Mucosa of rectum (tissue), 2 donors: ENCODE data around the gene SELENON.
"Not testable (repeated sequence)": the region's sequence is repeated elsewhere in the genome, so short reads cannot be mapped to it uniquely, and the experiment has no call there.

Experiments used
- H3K27ac ChIP-seq, 2 donors: one replicate each; pipeline ENCODE4 v1.7.0; 2013; ENCODE audit warnings: inconsistent platforms in 2 of 2, low read depth in 2 of 2, low read length in 2 of 2
- H3K27me3 ChIP-seq, 2 donors: one replicate each; pipeline ENCODE4 v1.7.0; 2013; ENCODE audit warnings: low read length in 2 of 2; ENCODE audit not compliant: control insufficient read depth in 2 of 2, insufficient read depth in 2 of 2
- H3K36me3 ChIP-seq, 2 donors: one replicate each; pipeline ENCODE4 v1.7.0; 2013; ENCODE audit warnings: low read length in 2 of 2; ENCODE audit not compliant: control insufficient read depth in 2 of 2, insufficient read depth in 2 of 2
- H3K4me1 ChIP-seq, 2 donors: one replicate each; pipeline ENCODE4 v1.7.0; 2013; ENCODE audit warnings: low read length in 2 of 2, mild to moderate bottlenecking in 1 of 2; ENCODE audit not compliant: control insufficient read depth in 2 of 2, insufficient read depth in 2 of 2
- H3K4me3 ChIP-seq, 2 donors: one replicate each; pipeline ENCODE4 v1.7.0; 2013; ENCODE audit warnings: low read length in 2 of 2
- H3K9ac ChIP-seq, 2 donors: one replicate each; pipeline ENCODE4 v1.7.0; 2013; ENCODE audit warnings: low read length in 2 of 2, low read depth in 1 of 2, mild to moderate bottlenecking in 1 of 2
- H3K9me3 ChIP-seq, 2 donors: one replicate each; pipeline ENCODE4 v1.7.0; 2013; ENCODE audit warnings: low read length in 2 of 2; ENCODE audit not compliant: control insufficient read depth in 2 of 2
- donor health status: healthy.
- donor health status: Normal muscosa, but diverticular disease.

SELENON gene

DNA sequence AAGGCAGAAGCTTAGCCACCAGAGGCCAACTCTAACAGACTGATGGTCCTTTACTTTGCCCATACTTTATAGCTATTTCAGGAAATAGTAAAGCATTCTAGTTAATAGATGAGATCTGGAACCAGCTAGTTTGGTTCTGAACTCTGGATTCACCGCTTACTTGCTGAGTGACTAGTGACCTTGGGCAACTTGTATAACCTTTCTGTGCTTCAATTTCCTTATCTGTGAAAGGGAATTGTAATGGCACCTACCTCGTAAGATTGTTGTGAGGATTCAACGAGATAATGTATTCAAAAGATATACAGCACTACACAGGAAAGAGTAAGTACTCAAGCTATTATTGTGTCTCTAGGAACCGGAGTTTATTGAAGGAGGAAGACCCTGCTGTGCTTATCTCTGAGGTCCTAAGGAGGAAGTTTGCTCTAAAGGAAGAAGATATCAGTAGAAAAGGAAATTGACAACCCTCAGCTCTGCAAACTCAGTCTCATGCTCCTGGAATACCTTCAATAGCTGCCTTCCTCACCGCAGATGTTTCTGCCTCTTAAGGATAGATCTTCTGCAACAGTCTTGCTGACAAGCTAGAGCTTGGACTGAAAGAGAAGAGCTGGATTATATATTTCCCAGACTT, 31.7 kb downstream of the SELENON start:
- Histone ChIP-seq H3K27ac (peak overlapping the region in 1 of 2 donors; percentile 15), H3K36me3 (peaks cover 52 to 53% of the 10 kb centered on the region in 2 donors), H3K27me3 (no peaks in the 10 kb centered on the region), H3K4me1 (no peaks in the 10 kb centered on the region), H3K9me3 (no peaks in the 10 kb centered on the region), H3K4me3 (no peak overlapping the region), H3K9ac (no peak overlapping the region)

DNA sequence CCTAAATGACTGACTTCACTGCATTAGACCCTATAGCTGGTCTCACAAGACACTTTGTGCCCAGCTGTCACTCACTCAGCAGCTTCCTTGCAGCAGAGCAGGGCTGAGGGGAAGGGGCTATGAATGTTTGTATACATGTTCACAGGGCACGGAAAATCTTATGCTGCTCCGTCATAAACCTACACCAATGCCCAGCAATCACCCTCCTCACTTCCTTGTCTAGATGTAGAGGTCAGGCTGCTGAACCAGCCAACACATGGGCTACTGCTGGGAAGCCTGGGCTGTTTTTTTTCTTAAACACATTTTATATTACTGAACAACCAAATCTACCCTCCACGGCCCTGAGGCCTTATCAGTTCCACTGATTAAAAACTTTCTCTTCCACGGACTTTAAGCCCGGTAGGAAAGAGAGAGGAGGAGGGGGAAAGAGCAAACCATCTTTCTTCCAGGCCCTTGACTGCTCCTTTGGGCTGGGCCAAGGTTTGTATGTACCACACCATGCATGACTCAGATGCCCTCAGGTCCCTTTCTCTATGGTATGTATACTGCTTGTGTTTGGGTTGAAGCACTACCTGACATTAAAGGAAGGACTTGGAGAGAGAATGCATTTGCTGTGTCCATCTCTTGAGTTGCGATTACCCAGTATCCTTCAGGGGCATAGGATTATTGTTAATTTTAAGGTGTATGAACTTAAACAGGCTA, 32.5 kb downstream of the SELENON start:
- no peak overlapping the region for H3K4me3 ChIP-seq
- H3K4me1 ChIP-seq = no peaks in the 10 kb centered on the region
- H3K9ac ChIP-seq = no peak overlapping the region
- H3K27ac ChIP-seq = peak overlapping the region in 1 of 2 donors; percentile 1
- peaks cover 50% of the 10 kb centered on the region in 2 donors for H3K36me3 ChIP-seq
- no peaks in the 10 kb centered on the region for H3K9me3 ChIP-seq
- no peaks in the 10 kb centered on the region for H3K27me3 ChIP-seq

DNA sequence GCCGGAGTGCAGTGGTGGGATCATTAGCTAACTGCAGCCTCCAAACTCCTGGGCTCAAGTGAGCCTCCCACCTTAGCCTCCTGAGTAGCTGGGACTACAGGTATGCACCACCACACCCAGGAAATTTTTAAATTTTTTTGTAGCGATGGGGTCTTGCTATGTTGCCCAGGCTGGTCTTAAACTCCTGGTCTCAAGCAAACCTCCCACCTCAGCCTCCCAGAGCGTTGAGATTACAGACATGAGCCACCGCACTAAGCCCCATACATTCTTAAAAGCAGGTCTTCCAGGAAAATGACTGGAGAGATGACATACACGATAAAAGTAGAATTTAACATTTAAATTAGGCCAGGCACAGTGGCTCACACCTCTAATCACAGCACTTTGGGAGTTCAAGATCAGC, 33.2 kb downstream of the SELENON start:
- peaks cover 45 to 46% of the 10 kb centered on the region in 2 donors for H3K36me3 ChIP-seq
- no peak overlapping the region for H3K4me3 ChIP-seq
- no peaks in the 10 kb centered on the region for H3K9me3 ChIP-seq
- no peaks in the 10 kb centered on the region for H3K4me1 ChIP-seq
- no peak overlapping the region for H3K27ac ChIP-seq
- H3K9ac ChIP-seq = no peak overlapping the region
- no peaks in the 10 kb centered on the region for H3K27me3 ChIP-seq

DNA sequence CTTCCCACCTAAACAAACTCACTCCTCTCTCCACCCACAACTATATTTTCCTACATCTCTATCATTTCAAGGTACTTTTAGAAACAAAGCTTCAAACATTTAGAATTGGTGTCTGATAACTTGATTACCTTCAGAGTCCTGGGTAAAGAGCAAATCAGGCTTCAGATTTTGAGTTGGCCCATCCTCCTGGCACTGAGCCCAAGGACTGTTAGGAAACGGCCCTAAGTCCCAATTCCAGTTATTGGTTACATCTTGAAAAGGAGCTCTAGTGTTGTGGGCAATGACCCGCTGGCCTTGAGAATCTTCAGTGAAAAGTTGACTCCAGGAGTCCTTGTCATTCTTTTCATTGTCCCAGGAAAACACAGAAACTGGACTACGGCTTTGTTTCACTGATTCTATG, 34.9 kb downstream of the SELENON start:
- H3K4me1 ChIP-seq = no peaks in the 10 kb centered on the region
- H3K4me3 ChIP-seq = no peak overlapping the region
- H3K9ac ChIP-seq = no peak overlapping the region
- H3K9me3 ChIP-seq = no peaks in the 10 kb centered on the region
- no peak overlapping the region for H3K27ac ChIP-seq
- H3K36me3 ChIP-seq = peaks cover 31 to 35% of the 10 kb centered on the region in 2 donors
- no peaks in the 10 kb centered on the region for H3K27me3 ChIP-seq

DNA sequence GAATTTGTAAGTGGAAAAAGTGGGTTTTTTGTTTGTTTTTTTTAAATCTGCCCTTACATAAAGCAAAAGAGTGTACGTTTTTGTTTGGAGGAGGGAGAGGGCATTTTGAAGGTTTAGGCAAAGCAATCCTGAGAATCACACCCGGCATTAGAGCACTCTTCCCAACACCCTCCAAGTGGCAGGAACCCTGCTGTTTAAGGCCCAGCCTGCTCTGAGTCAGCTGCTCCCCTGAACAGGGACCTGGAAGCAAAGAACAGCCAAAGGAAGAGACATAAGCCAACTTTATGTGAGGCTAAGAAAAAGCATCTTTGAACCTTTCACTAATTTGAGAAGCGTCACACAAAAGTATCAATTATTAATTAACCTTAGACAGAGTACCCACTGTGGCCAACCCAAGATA, 36.7 kb downstream of the SELENON start:
- Histone ChIP-seq H3K9ac (no peak overlapping the region), H3K9me3 (no peaks in the 10 kb centered on the region)

DNA sequence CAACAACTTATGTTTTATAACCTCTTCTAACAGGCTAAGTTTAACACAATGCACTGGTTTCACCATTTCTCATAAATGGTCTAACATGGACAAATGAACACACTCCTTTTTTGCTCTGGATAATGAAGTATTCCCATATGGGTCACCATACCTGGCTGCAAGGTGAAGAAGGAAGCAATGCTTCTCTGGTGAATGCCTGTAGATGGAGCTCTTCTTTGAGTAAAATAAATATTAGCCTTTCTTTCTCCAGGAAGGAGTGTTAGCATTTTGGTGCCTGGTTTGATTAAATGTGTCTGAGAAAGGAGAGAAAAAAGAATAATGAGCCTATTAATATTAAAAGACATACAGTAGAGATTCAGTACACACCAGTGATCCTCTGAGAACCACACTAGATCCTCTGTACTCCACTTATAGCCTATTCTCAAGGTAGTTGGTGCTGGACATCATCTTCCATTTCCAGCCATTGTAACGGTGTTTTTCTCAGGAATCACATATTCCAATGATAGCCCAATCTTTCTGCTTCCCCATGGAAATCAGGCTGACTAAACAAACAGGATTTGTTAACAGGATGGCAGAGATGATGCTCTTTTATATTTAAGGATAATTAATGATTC, 37.4 kb downstream of the SELENON start:
- no peak overlapping the region for H3K27ac ChIP-seq

More for the DNA sequence above, 36.7 kb downstream of the SELENON start:
- peaks cover 0 to 2% of the 10 kb centered on the region in 2 donors for H3K4me1 ChIP-seq
- no peak overlapping the region for H3K27ac ChIP-seq
- peaks cover 13 to 18% of the 10 kb centered on the region in 2 donors for H3K36me3 ChIP-seq
- no peak overlapping the region for H3K4me3 ChIP-seq
- no peaks in the 10 kb centered on the region for H3K27me3 ChIP-seq

DNA sequence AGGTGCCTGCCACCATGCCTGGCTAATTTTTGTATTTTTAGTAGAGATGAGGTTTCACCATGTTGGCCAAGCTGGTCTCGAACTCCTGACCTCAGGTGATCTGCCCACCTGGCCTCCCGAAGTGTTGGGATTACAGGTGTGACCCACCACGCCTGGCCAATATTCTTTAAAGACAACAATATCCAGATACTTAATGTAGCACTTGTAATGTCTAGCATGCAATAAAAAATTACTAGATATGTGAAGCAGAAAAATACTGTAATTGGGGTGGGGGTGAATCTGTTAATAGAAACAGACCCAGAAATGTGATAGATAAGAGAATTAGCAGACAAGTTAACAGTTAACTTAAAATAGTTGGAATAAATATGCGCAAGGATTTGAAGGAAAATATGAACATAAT, 39.8 kb downstream of the SELENON start:
- H3K27ac ChIP-seq, H3K4me1 ChIP-seq, H3K27me3 ChIP-seq, H3K36me3 ChIP-seq, H3K4me3 ChIP-seq, H3K9ac ChIP-seq, H3K9me3 ChIP-seq: not testable (repeated sequence)

More for the DNA sequence above, 37.4 kb downstream of the SELENON start:
- peaks cover 6 to 12% of the 10 kb centered on the region in 2 donors for H3K36me3 ChIP-seq
- H3K4me3 ChIP-seq = no peak overlapping the region
- no peaks in the 10 kb centered on the region for H3K9me3 ChIP-seq
- no peak overlapping the region for H3K9ac ChIP-seq
- no peaks in the 10 kb centered on the region for H3K27me3 ChIP-seq
- H3K4me1 ChIP-seq = peaks cover 0 to 2% of the 10 kb centered on the region in 2 donors

DNA sequence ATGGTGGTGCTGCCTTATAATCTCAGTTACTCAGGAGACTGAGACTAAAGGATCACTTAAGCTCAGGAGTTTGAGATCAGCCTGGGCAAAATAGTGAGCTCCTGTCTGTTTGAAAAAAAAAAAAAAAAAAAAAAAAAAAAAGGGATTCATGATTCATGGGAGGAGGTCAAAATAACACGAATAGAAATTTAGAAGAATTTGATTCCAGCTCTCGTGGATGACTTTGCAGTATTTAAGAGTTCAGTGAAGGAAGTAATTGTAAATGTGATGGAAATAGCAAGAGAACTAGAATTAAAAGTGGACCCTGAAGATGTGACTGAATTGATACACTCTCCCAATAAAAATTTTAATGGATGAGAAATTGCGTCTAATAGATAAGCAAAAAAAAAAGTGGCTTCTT, 43.5 kb downstream of the SELENON start:
- Histone ChIP-seq H3K4me3 (no peak overlapping the region), H3K36me3 (no peaks in the 10 kb centered on the region), H3K4me1 (peaks cover 0 to 2% of the 10 kb centered on the region in 2 donors), H3K27me3 (no peaks in the 10 kb centered on the region), H3K9me3 (no peaks in the 10 kb centered on the region), H3K27ac (no peak overlapping the region), H3K9ac (no peak overlapping the region)

DNA sequence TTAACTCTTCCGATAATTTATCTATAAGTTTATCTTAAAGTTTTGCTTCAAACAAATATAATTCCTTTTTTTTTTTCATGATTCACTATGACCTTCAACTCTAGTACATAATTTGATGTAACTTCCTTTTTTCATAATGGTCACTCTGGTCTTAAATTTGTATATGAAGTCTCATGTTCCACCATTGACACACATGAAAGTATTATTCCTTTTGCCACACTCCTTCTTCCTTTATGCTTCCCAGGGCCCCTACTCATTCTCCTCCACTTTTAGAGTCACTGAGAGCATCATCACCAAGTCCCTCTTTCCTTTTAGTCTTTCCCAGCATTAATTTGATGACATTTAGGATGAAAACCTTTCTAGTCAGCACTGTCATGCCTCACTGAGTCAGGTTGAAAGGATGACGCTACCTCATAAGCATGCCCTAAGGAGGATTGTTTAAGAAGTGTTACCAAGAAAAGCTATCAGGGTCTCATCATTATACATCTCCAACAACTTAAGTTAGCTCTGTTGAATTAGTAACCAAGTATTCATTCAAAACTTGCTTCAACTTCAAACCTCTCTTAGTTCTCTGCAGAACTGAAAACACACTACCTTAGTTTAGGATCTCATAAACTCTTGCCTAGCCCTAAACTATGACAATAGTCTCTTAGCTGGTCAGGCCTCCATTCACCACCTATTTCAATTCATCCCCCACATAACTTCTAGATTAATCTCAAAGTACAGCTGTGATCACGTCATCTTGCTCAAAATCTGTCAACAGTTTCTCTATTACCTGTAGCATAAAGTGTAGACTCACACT, 44.7 kb downstream of the SELENON start:
- Histone ChIP-seq H3K27ac (no peak overlapping the region), H3K4me1 (peaks cover 0 to 2% of the 10 kb centered on the region in 2 donors), H3K36me3 (no peaks in the 10 kb centered on the region), H3K4me3 (no peak overlapping the region), H3K27me3 (no peaks in the 10 kb centered on the region), H3K9ac (no peak overlapping the region), H3K9me3 (no peaks in the 10 kb centered on the region)

DNA sequence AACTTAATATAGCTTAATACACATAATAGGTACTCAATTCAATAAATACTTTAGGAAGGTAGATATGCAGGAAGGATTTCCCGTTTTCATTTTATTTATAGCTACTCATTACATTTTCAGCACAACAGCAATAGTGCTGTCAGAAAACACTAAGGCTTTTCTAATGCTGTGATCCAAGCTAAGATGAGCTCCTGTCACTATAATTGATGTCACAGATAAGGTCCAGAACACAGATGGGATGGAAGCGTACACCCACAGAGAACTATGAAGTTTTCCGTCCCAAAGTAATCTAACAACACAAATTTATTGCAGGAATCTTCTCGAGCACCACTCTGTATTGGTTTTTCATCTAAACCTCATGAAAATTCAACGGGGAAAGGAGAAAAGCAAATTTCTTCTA, 45.7 kb downstream of the SELENON start:
- Histone ChIP-seq H3K27ac (no peak overlapping the region), H3K27me3 (no peaks in the 10 kb centered on the region), H3K36me3 (no peaks in the 10 kb centered on the region), H3K4me1 (peaks cover 0 to 2% of the 10 kb centered on the region in 2 donors), H3K9me3 (no peaks in the 10 kb centered on the region), H3K4me3 (no peak overlapping the region), H3K9ac (no peak overlapping the region)
